ACC112 (cell line): Measurements from ENCODE around the gene MSTO1.
"Not testable (repeated sequence)": the region's sequence is repeated elsewhere in the genome, so short reads cannot be mapped to it uniquely, and the experiment has no call there.

ENCODE experiments used
- H2AFZ ChIP-seq: fragments of 200-600 bp; sonication (generic); one replicate; pipeline ENCODE4 v1.6.0; 2017; ENCODE audit warnings: antibody characterized with exemption, low read length; ENCODE audit not compliant: unreplicated experiment
- H3K27ac ChIP-seq: fragments of 200-600 bp; sonication (generic); 2 replicates; pipeline ENCODE4 v1.5.1; 2014; ENCODE audit warnings: low read depth, mild to moderate bottlenecking, antibody characterized with exemption, low read length, moderate library complexity
- H3K27me3 ChIP-seq: fragments of 200-600 bp; sonication (generic); 2 replicates; pipeline ENCODE4 v1.6.1; 2014; ENCODE audit warnings: mild to moderate bottlenecking, antibody characterized with exemption, low read length, moderate library complexity, mixed read lengths; ENCODE audit not compliant: insufficient read depth
- H3K36me3 ChIP-seq: fragments of 200-600 bp; sonication (generic); 2 replicates; pipeline ENCODE4 v1.6.1; 2016; ENCODE audit warnings: mild to moderate bottlenecking, antibody characterized with exemption, low read length, moderate library complexity, mixed read lengths; ENCODE audit not compliant: insufficient read depth
- H3K4me1 ChIP-seq: fragments of 200-600 bp; sonication (generic); one replicate; pipeline ENCODE4 v1.6.1; 2016; ENCODE audit warnings: low read length, mixed read lengths; ENCODE audit not compliant: insufficient read depth, unreplicated experiment, control insufficient read depth
- H3K4me3 ChIP-seq: fragments of 200-600 bp; sonication (generic); 2 replicates; pipeline ENCODE4 v1.5.1; 2014; ENCODE audit warnings: mild to moderate bottlenecking, low read depth, low read length
- H3K79me2 ChIP-seq: fragments of 200-600 bp; sonication (generic); one replicate; pipeline ENCODE4 v1.6.0; 2016; ENCODE audit warnings: low read length; ENCODE audit not compliant: control insufficient read depth, unreplicated experiment, insufficient read depth

Gene MSTO1

DNA sequence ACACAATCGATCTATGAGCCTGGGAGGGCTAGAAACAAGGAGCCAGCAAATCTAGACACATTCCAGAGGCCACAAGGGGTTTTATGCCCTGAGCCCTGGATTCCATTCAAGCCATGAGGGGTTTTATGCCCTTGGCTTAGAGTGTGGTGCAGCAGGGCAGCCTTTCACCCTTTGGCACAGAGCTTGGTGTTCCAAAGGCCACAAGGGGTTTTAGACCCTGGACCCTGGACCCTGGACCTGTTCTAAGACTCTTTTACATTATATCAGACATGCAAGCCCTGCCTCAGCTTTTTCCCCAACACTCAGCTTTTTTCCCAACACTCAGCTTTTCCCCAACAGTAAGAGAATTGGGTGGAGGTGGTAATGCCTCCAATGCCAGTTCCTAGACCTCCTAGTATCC is 13.3 kb downstream of the MSTO1 start:
- Histone ChIP-seq H3K79me2 (no peaks in the 10 kb centered on the region), H3K27ac (no peak overlapping the region), H3K27me3 (no peaks in the 10 kb centered on the region), H3K4me1 (no peaks in the 10 kb centered on the region), H3K4me3 (no peak overlapping the region), H2AFZ (no peak overlapping the region), H3K36me3 (no peaks in the 10 kb centered on the region)

- not testable (repeated sequence) for H3K36me3 ChIP-seq, H3K4me3 ChIP-seq, H3K79me2 ChIP-seq, H2AFZ ChIP-seq, H3K27ac ChIP-seq, H3K4me1 ChIP-seq, H3K27me3 ChIP-seq
These were observed 16.4 kb downstream of the MSTO1 start for GRCh38 chr1:155626428-155626827.

GRCh38 chr1:155636397-155637153 is 26.6 kb downstream of the MSTO1 start:
- Histone ChIP-seq H3K4me3 (no peak overlapping the region), H2AFZ (no peak overlapping the region), H3K4me1 (peaks cover 3% of the 10 kb centered on the region), H3K36me3 (peaks cover 8% of the 10 kb centered on the region; the same call in 1 of the 2 replicates), H3K79me2 (no peaks in the 10 kb centered on the region), H3K27me3 (no peaks in the 10 kb centered on the region), H3K27ac (no peak overlapping the region)

GRCh38 chr1:155640367-155640766 is 30.3 kb downstream of the MSTO1 start:
- H3K27ac ChIP-seq: no peak overlapping the region
- peaks cover 8% of the 10 kb centered on the region for H3K4me1 ChIP-seq
- no peaks in the 10 kb centered on the region for H3K27me3 ChIP-seq
- no peak overlapping the region for H2AFZ ChIP-seq
- peaks cover 33% of the 10 kb centered on the region; the same call in 1 of the 2 replicates for H3K36me3 ChIP-seq
- no peaks in the 10 kb centered on the region for H3K79me2 ChIP-seq
- no peak overlapping the region for H3K4me3 ChIP-seq

DNA sequence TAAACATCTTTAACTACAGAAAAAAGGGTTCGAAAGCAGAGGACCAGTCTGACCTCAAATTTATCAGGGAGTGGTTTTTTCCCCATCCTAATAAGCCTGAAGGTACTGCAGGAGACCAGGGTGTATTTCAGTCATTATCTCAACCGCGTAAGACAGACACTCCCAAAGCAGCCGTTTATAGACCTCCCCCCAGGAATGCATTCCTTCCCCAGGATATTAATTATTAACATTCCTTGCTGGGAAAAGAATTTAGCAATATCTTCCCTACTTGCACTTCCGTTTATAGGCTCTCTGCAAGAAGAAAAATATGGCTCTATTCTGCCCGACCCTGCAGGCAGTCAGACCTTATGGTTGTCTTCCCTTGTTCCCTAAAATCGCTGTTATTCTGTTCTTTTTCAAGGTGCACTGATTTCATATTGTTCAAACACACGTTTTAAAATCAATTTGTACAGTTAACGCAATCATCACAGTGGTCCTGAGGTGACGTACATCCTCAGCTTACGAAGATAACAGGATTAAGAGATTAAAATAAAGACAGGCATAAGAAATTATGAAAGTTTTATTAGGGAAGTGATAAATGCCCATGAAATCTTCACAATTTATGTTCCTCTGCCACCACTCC is 32.7 kb downstream of the MSTO1 start:
- Histone ChIP-seq H3K4me1 (peaks cover 21% of the 10 kb centered on the region), H3K36me3 (peaks cover 31% of the 10 kb centered on the region; the same call in 1 of the 2 replicates)
- not testable (repeated sequence) for H3K27ac ChIP-seq, H3K27me3 ChIP-seq, H3K4me3 ChIP-seq, H3K79me2 ChIP-seq, H2AFZ ChIP-seq

GRCh38 chr1:155643230-155643629 is 33.2 kb downstream of the MSTO1 start:
- no peak overlapping the region for H3K4me3 ChIP-seq

DNA sequence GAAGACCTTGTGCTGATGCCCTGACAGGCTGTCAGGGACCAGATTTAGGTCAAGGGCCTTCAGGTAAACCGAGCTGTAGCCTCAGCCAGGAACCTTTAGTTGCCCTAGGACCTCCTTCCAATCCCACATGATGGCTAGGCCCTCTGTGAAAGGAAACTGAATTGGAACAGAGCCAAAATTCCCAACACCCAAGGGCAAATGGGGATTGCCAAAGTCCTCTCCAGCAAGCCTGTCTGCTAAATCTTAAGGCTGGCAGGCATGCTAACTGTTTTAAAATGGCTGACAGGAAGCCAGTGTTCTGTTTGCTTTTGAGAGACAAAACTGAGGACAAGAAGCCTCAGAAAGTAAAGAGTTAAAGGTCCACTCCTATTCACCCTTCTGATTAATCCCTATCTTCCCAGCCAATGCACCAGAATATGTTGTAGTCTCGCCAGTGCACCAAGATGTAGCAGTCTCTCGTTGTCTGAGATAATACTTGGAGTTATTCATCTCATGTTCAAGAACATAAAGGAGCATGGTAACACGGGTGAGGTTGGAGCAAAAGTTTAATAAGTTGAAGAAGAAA is 35.1 kb downstream of the MSTO1 start:
- H3K79me2 ChIP-seq: no peaks in the 10 kb centered on the region
- peak overlapping the region; percentile 71 for H2AFZ ChIP-seq
- peak overlapping the region; percentile 55 for H3K27ac ChIP-seq
- no peaks in the 10 kb centered on the region for H3K27me3 ChIP-seq
- peaks cover 21% of the 10 kb centered on the region for H3K4me1 ChIP-seq
- H3K36me3 ChIP-seq: peaks cover 29% of the 10 kb centered on the region; the same call in 1 of the 2 replicates
- peak overlapping the region; percentile 50; the same call in 1 of the 2 replicates for H3K4me3 ChIP-seq

More at GRCh38 chr1:155643230-155643629, 33.2 kb downstream of the MSTO1 start:
- Histone ChIP-seq H2AFZ (no peak overlapping the region), H3K79me2 (no peaks in the 10 kb centered on the region), H3K4me1 (peaks cover 21% of the 10 kb centered on the region), H3K27me3 (no peaks in the 10 kb centered on the region), H3K27ac (no peak overlapping the region), H3K36me3 (peaks cover 31% of the 10 kb centered on the region; the same call in 1 of the 2 replicates)

- no peaks in the 10 kb centered on the region for H3K79me2 ChIP-seq
- H2AFZ ChIP-seq: no peak overlapping the region
- peak overlapping the region; percentile 50 for H3K4me3 ChIP-seq
- H3K27me3 ChIP-seq: no peaks in the 10 kb centered on the region
- H3K27ac ChIP-seq: peak overlapping the region; percentile 55
- peaks cover 26% of the 10 kb centered on the region for H3K4me1 ChIP-seq
- peaks cover 29% of the 10 kb centered on the region; the same call in 1 of the 2 replicates for H3K36me3 ChIP-seq
These were observed 35.6 kb downstream of the MSTO1 start for GRCh38 chr1:155645648-155646047.

DNA sequence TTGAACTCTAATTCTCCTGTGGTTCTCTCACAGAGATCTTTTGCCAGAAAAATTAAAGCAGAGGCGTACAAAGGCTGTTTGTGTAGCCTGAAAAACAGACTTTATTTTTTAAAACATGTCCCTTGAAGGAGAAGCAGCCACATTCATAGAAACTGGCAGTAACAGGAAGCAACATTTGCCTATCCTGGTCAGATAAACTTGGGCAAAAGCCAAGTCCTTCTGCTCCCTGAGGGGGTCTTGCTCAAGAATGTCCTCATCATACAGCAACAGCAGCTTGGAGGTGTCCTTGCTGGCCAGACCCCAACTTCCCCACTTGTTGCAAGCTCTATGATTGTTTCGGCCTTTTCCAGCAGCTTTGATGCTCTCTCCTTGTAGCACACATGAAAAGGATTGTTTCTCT is 36.3 kb downstream of the MSTO1 start:
- Histone ChIP-seq H2AFZ (no peak overlapping the region), H3K4me1 (peaks cover 28% of the 10 kb centered on the region), H3K27me3 (no peaks in the 10 kb centered on the region), H3K4me3 (peak overlapping the region; percentile 50), H3K27ac (peak overlapping the region; percentile 55), H3K36me3 (peaks cover 28% of the 10 kb centered on the region; the same call in 1 of the 2 replicates), H3K79me2 (no peaks in the 10 kb centered on the region)

GRCh38 chr1:155648207-155649147 is 38.5 kb downstream of the MSTO1 start:
- Histone ChIP-seq H3K27ac (peak overlapping the region; percentile 70), H3K79me2 (no peaks in the 10 kb centered on the region), H3K4me1 (peaks cover 42% of the 10 kb centered on the region), H3K27me3 (no peaks in the 10 kb centered on the region), H3K36me3 (peaks cover 8% of the 10 kb centered on the region; the same call in 1 of the 2 replicates), H3K4me3 (peak overlapping the region; percentile 80), H2AFZ (peak overlapping the region; percentile 67)
